ENCODE results near the gene GBGT1.

GRCh38 chr9:133199648-133200321 lies 36.1 kb upstream of the GBGT1 start:
- TF ChIP-seq CTCF (IDR thresholded peaks at IDR 0.05) (no peak), POLR2AphosphoS5 (IDR thresholded peaks at IDR 0.05; ENCODE audit: low read depth, low read length) (no peak)

Measured in Panc1 (cell line).